ENCODE results near the gene AP1G1.
A peak's percentile ranks its signal among the peaks of the same experiment; 100 is the strongest.
"Not testable (repeated sequence)": the region's sequence is repeated elsewhere in the genome, so short reads cannot be mapped to it uniquely, and the experiment has no call there.

Gene AP1G1

GRCh38 chr16:71808593-71809459, at the start of gene AP1G1:
AP1G1 (minus strand) TSS chr16:71808834; CDS start chr16:71789479, 19,355 bp downstream.
- peak; percentile 97 for DNase-seq

- DNase-seq = no peak
Measured at GRCh38 chr16:71855937-71856662, 47.5 kb upstream of the AP1G1 start.

- no peak for DNase-seq
Measured at GRCh38 chr16:71854369-71854948, 45.8 kb upstream of the AP1G1 start.

DNA sequence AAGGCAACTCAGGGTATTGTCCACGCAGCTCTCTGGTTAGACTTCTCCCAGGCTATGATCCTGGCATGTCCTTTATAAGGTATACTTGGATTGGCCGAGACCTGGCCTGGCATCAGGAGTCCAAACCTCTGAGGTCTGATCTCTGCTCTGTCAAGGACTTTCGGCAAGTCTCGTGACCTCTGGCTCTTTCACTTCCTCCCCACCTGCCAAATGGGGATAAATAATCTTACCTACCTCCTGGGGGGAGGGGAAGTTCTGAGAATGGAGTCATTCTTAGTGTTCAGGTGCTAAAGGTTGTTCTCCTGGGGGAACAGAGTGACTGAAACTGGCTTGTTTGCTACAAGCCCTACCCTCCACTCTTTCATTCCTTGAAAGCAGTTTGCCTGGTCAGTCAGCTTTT, 44.8 kb upstream of the AP1G1 start:
- DNase-seq = no peak

GRCh38 chr16:71852561-71852960, 43.9 kb upstream of the AP1G1 start:
- DNase-seq = no peak

GRCh38 chr16:71852158-71852557, 43.5 kb upstream of the AP1G1 start:
- no peak for DNase-seq

DNA sequence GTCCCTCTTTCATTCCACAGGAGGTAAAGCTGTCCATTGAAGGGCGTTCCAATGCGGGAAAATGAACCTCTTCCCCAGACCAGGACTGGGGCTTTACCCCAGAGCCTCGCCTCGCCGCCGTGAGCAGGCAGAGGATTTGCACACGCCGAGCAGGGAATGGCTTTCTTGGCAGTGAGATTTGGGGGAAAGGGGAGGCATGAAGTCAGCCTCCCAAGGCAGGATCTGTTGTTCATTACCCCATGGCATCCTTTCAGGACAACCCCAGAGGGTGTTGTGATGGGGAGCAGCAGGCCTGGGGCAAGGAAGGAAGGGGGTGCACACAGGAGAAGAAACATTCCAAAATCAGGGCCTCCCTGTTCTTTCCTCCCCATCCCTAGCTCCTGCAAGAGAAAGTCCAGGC, 43.1 kb upstream of the AP1G1 start:
- DNase-seq = no peak

DNA sequence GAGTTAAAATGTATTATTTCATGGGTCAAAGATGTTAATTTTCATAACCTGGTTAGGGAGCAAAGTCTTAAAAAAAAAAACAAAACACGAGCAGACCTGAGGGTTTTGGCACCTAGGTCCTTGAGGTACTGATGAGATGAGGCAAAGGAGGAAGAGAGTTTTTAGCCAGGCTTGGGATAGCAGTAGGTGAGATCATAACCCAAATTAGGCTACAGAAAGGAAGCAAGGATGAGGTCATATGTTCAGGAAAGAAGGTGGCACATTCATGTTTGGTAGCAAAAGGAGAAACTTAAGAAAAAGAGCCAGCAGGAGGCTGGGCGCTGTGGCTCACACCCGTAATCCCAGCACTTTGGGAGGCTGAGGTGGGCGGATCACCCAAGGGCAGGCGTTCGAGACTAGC, 40.0 kb upstream of the AP1G1 start:
- DNase-seq = peak; percentile 8

DNA sequence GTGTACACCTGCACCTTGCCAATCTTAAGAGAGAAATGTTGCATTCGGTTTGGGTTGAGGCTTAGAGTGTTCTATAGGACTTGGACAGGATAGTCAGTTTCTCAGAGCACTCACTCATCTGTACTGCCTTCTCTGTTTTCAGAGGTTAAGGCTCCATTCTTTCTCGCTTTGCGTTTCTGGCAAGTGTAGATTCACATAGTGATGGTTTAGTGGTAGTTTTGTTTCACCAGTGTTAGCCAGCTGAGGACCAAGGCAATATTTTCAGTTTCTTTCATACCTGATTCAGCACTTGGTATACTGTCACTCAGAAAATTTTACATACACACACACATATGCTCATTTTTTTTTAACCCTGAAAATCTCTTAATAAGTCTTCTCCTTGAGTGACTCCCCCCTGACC, 38.5 kb upstream of the AP1G1 start:
- DNase-seq = no peak

GRCh38 chr16:71846431-71846830, 37.8 kb upstream of the AP1G1 start:
- DNase-seq = peak; percentile 26

GRCh38 chr16:71845639-71846430, 37.2 kb upstream of the AP1G1 start, which contains the start of gene ATXN1L:
ATXN1L (plus strand) TSS chr16:71845976; CDS start chr16:71849741, 3,765 bp downstream.
- DNase-seq = peak; percentile 93

DNA sequence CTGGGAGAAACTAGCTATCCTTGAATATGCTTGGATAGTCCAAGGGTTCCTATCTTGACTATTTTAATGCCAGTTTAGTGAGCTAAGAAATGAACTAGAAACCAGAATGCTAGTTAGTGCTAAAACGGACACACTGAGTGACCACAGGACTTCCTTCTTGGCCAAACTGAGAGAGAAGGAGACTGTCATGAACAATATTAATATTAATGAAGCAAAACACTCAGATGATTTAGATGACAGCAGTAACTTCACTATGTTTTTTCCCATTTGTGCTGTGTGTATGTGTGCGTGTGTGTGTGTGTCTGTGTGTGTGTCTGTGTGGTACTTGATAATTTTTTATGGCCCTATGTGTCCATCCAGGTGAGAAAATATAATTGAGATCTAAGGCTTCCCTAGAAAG, 34.9 kb upstream of the AP1G1 start:
- no peak for DNase-seq

- DNase-seq = no peak
Measured at GRCh38 chr16:71840052-71840451, 31.4 kb upstream of the AP1G1 start.

- no peak for DNase-seq
Measured at GRCh38 chr16:71837150-71837549, 28.5 kb upstream of the AP1G1 start.

GRCh38 chr16:71834291-71834690, 25.7 kb upstream of the AP1G1 start:
- DNase-seq = no peak

DNA sequence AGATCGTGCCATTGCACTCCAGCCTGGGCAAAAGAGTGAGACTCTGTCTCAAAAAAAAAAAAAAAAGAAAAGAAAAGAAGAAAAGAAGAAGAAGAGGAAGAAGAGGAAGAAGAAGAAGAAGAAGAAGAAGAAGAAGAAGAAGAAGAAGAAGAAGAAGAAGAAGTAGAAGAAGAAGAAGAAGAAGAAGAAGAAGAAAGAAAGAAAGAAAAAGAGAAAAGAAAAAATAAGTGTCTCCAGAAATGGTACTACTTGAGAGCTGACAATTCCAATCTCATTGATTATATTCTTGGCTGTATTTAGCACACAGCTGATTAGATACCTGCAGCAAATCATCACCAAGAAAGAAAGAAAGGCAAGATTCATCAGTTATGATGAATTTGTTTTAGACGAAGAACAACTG, 23.5 kb upstream of the AP1G1 start:
- DNase-seq = not testable (repeated sequence)

DNA sequence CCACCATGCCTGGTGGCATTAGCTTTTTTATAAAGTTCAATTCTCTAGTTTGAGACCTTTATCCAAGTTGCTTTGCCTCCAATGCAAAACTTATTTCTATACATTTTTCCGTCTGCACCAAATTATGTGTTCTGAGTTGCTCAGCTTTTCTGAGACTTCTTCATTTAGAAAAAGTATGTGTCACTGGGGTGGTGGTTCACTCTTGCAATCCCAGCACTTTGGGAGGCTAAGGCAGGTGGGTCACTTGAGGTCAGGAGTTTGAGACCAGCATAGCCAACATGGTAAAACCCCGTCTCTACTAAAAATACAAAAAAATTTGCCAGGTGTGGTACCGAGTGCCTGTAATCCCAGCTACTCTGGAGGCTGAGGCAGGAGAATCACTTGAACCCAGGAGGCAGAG, 23.1 kb upstream of the AP1G1 start:
- not testable (repeated sequence) for DNase-seq

DNA sequence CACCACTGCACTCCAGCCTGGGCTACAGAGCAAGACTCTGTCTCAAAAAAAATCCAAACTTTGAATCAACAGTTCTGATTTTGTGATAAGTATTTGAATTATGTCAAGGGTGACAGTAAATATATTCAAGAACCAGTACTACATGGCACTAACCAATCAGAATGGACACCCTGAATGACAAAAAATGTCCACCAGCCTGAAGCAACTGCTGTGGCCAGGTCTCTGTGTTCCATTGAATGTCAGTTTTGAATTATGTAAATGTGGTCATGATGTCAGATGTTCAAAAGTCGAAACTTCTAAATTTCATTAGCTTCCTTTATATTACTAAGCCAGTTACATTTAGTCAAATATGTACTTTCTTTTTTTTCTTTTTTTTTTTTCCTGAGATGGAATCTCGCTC, 21.7 kb upstream of the AP1G1 start:
- no peak for DNase-seq

- DNase-seq = no peak
Measured at GRCh38 chr16:71826533-71827017, 17.9 kb upstream of the AP1G1 start.

DNA sequence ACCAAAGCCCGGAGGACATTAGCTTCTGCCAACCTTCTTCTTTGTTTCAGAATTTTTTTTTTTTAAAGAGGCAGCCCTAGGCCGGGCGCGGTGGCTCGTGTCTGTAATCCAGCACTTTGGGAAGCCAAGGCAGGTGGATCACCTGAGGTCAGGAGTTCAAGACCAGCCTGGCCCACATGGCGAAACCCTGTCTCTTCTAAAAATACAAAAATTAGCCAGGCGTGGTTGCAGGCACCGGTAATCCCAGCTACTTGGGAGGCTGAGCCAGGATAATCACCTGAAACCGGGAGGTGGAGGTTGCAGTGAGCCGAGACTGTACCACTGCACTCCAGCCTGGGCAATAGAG, 8.5 kb upstream of the AP1G1 start:
- not testable (repeated sequence) for DNase-seq

DNA sequence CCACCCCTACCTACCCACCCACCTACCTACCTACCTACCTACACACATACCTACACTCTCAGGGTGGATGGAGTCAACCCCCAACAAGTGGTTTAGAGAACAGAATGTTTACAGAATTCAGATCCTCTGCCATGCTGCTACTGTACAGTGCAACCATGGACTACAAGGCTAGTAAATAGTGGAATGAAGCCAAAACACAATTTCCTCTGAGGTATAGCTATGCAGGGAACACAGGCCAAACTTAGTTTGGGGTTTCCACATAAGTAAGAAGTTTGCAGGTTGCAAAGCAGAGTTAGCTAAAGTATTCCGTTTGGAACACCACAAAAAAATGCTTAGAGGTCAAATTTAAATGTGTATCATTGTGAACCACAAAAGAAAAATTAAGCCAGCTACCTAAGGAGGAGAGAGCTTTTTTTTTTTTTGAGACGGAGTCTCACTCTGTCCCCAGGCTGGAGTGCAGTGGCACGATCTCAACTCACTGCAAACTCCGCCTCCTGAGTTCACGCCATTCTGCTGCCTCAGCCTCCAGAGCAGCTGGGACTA, 2.7 kb upstream of the AP1G1 start:
- no peak for DNase-seq

GRCh38 chr16:71810155-71810530, 1.5 kb upstream of the AP1G1 start:
- DNase-seq = peak; percentile 67

Data from inflammatory macrophage treated with lipopolysaccharide for 4 hours (primary cell).